ENCODE results near the gene CAB39L. TPM values are rescaled to one million over a fixed set of nuclear protein-coding genes. Genes with fewer than 3 reads are reported as not detected.

Gene CAB39L
- total and polyA plus RNA-seq, 2 experiments from 2014 or later = 6.1 to 7.3 TPM

DNA sequence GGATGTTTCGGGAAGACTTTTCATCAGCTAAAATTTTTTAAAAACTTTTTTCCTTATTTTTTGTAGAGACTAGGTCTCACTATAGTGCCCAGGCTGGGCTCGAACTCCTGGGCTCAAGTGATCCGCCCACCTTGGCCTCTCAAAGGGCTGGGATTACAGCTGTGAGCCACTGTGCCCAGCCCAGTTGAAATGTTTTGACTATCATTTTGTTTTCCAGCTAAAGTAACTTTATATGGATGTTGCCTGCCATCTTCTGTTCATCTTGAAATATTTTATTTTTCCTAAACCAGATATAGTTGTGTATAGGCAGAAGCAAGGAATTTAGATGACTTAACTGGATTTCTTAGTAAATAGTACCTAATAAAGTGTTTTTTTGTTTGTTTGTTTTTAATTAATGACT, 7.0 kb downstream of the CAB39L start:
- in situ Hi-C loops (cut with MboI) = no loop called here
- Histone ChIP-seq H3F3A (ENCODE audit: insufficient read depth) (0 out of 2 replicates have a peak, but pooled peaks cover 3% of the 10 kb centered on the region), H3K79me2 (ENCODE audit: insufficient read depth) (no peaks in the 10 kb centered on the region), H4K20me1 (ENCODE audit: insufficient read depth) (no peaks in the 10 kb centered on the region), H3K27ac (peak overlapping the region; percentile 34), H3K36me3 (ENCODE audit: low read depth) (peaks cover 7% of the 10 kb centered on the region; the same call in 1 of the 2 replicates), H3K4me3 (no peak overlapping the region), H3K9ac (peak overlapping the region; percentile 31; the same call in 1 of the 2 replicates), H3K9me2 (ENCODE audit: insufficient read depth) (no peaks in the 10 kb centered on the region), H2AFZ (peak overlapping the region; percentile 61; the same call in 1 of the 2 replicates), H3K9me3 (ENCODE audit: low read depth) (no peaks in the 10 kb centered on the region), H3K4me2 (ENCODE audit: unreplicated experiment) (no peak overlapping the region), H3K27me3 (replicated peaks; ENCODE audit: insufficient read depth) (no peaks in the 10 kb centered on the region), H3K4me1 (ENCODE audit: insufficient read depth) (peaks cover 10% of the 10 kb centered on the region)
- WGBS, 2 experiments (ENCODE audit: low coverage in 1 of 2, low lambda C conversion rate in 2 of 2, missing lambda C conversion rate in 2 of 2) = 36 to 37% methylated on average over 3 of the region's 3 CpGs
- DNase-seq = peak; percentile 76
- no peak for TF ChIP-seq EZH2 (IDR thresholded peaks at IDR 0.05; ENCODE audit: insufficient read depth, poor library complexity, severe bottlenecking)
- no peak for TF ChIP-seq EZH2phosphoT487 (IDR thresholded peaks at IDR 0.05; ENCODE audit: insufficient read depth, low read depth)

DNA sequence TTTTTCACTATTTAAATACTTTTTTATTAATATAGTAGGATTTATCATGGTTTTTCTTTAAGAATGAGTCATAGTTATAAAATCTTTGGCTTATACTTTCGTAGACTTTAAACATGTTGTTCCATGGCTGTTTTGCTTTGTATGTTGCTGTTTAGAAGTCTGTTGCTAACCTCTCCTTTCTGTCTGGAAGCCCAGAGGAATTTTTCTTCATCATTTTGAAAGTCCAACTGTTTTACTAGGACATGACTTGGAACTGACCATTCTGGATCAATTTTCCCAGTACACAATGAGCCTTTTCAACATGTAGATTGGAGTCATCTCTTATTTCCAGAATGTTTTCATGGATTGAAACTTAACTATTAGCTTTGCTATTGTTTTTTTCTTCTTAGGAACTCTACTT, 7.9 kb downstream of the CAB39L start:
- peak overlapping the region; percentile 61; the same call in 1 of the 2 replicates for H2AFZ ChIP-seq
- in situ Hi-C loops (cut with MboI) = no loop called here
- DNase-seq = peak; percentile 62
- 0 out of 2 replicates have a peak, but pooled peaks cover 3% of the 10 kb centered on the region for H3F3A ChIP-seq (ENCODE audit: insufficient read depth)
- H4K20me1 ChIP-seq (ENCODE audit: insufficient read depth) = no peaks in the 10 kb centered on the region
- TF ChIP-seq EZH2phosphoT487 (IDR thresholded peaks at IDR 0.05; ENCODE audit: insufficient read depth, low read depth) = no peak
- TF ChIP-seq EZH2 (IDR thresholded peaks at IDR 0.05; ENCODE audit: insufficient read depth, poor library complexity, severe bottlenecking) = no peak
- H3K4me3 ChIP-seq = no peak overlapping the region
- no peaks in the 10 kb centered on the region for H3K9me3 ChIP-seq (ENCODE audit: low read depth)
- H3K9ac ChIP-seq = peak overlapping the region; percentile 31
- no peaks in the 10 kb centered on the region for H3K9me2 ChIP-seq (ENCODE audit: insufficient read depth)
- peak overlapping the region; percentile 34 for H3K27ac ChIP-seq
- H3K4me2 ChIP-seq (ENCODE audit: unreplicated experiment) = peak overlapping the region; percentile 38
- H3K79me2 ChIP-seq (ENCODE audit: insufficient read depth) = no peaks in the 10 kb centered on the region
- peaks cover 2% of the 10 kb centered on the region; the same call in 1 of the 2 replicates for H3K36me3 ChIP-seq (ENCODE audit: low read depth)
- no peaks in the 10 kb centered on the region for H3K27me3 ChIP-seq (replicated peaks; ENCODE audit: insufficient read depth)
- peaks cover 10% of the 10 kb centered on the region for H3K4me1 ChIP-seq (ENCODE audit: insufficient read depth)
- WGBS, 2 experiments (ENCODE audit: low coverage in 1 of 2, low lambda C conversion rate in 2 of 2, missing lambda C conversion rate in 2 of 2) = 40 to 51% methylated on average over 1 of the region's 1 CpG

DNA sequence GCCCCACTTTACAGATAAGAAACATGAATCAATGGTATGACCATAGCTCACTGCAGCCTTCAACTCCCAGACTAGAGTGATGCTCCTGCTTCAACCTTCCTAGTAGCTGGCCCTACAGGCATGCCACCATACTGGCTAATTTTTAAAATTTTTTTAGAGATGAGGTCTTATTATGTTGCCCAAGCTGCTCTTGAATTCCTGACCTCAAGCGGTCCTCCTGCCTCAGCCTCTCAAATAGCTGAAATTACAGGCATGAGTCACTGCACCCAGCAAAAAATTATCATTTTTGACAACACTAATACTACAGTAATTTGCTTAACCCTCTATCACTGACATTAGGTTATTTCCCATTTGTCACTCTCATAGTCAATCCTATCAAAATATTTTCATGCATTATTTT, 14.7 kb downstream of the CAB39L start:
- Histone ChIP-seq H3K9me3 (ENCODE audit: low read depth) (no peaks in the 10 kb centered on the region), H3K36me3 (ENCODE audit: low read depth) (peaks cover 2% of the 10 kb centered on the region; the same call in 1 of the 2 replicates), H3K4me2 (ENCODE audit: unreplicated experiment) (no peak overlapping the region), H3K9ac (no peak overlapping the region), H3K79me2 (ENCODE audit: insufficient read depth) (no peaks in the 10 kb centered on the region), H4K20me1 (ENCODE audit: insufficient read depth) (no peaks in the 10 kb centered on the region), H3K27ac (no peak overlapping the region), H3K9me2 (ENCODE audit: insufficient read depth) (no peaks in the 10 kb centered on the region), H3K4me3 (no peak overlapping the region), H3K4me1 (ENCODE audit: insufficient read depth) (0 out of 2 replicates have a peak, but pooled peaks cover 5% of the 10 kb centered on the region), H3F3A (ENCODE audit: insufficient read depth) (peaks cover 4% of the 10 kb centered on the region; the same call in 1 of the 2 replicates), H3K27me3 (replicated peaks; ENCODE audit: insufficient read depth) (no peaks in the 10 kb centered on the region), H2AFZ (no peak overlapping the region)
- TF ChIP-seq EZH2phosphoT487 (IDR thresholded peaks at IDR 0.05; ENCODE audit: insufficient read depth, low read depth) (no peak), EZH2 (IDR thresholded peaks at IDR 0.05; ENCODE audit: insufficient read depth, poor library complexity, severe bottlenecking) (no peak)
- DNase-seq = no peak
- WGBS, 2 experiments (ENCODE audit: low coverage in 1 of 2, low lambda C conversion rate in 2 of 2, missing lambda C conversion rate in 2 of 2) = 65 to 76% methylated on average over 1 of the region's 1 CpG
- in situ Hi-C loops (cut with MboI) = no loop called here

DNA sequence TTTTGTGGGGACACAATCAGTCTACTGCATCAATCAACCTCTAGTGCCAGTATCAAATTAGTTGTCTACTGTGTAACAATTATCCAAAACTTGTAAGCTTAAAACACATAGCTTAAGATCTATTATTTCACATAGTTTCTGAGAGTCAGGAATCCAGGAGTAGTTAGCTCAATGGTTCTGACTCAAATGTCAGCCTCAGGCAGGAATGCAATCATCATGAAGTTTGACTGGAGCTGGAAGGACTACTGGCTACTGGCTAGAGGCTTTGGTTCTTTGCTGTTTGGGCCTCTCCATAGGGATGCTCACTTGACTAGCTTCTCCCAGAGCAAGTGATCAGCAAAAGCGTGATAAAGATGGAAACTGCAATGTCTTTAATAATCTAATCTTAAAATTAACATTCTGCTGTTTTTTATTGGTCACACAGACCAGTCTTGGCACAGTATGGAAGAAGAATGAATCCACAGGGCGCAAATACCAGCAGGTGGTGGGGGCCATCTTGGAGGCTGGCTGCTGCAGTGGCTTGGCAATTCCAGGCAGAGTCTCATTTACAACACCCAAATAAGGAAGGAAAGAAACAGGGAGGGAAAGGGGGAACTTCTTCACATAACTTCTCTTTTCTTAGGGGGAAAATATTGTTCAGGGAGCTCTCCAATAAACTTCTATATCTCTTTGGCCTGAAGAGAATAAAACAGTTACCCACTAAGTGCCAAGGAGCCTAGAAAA, 15.7 kb downstream of the CAB39L start:
- 98 to 100% methylated on average over 2 of the region's 2 CpGs for WGBS, 2 experiments (ENCODE audit: low coverage in 1 of 2, low lambda C conversion rate in 2 of 2, missing lambda C conversion rate in 2 of 2)
- peak; percentile 26 for DNase-seq
- in situ Hi-C loops (cut with MboI) = no loop called here

More for the DNA sequence above, 15.7 kb downstream of the CAB39L start:
- H3K9ac ChIP-seq = no peak overlapping the region
- no peaks in the 10 kb centered on the region for H3K9me2 ChIP-seq (ENCODE audit: insufficient read depth)
- no peak for TF ChIP-seq EZH2phosphoT487 (IDR thresholded peaks at IDR 0.05; ENCODE audit: insufficient read depth, low read depth)
- TF ChIP-seq EZH2 (IDR thresholded peaks at IDR 0.05; ENCODE audit: insufficient read depth, poor library complexity, severe bottlenecking) = no peak
- 0 out of 2 replicates have a peak overlapping the region, but pooled peaks have one; percentile 22 for H2AFZ ChIP-seq
- peaks cover 2% of the 10 kb centered on the region; the same call in 1 of the 2 replicates for H3K36me3 ChIP-seq (ENCODE audit: low read depth)
- H3K79me2 ChIP-seq (ENCODE audit: insufficient read depth) = no peaks in the 10 kb centered on the region
- H3K27ac ChIP-seq = no peak overlapping the region
- no peaks in the 10 kb centered on the region for H3K27me3 ChIP-seq (replicated peaks; ENCODE audit: insufficient read depth)
- peaks cover 4% of the 10 kb centered on the region; the same call in 1 of the 2 replicates for H3F3A ChIP-seq (ENCODE audit: insufficient read depth)
- H4K20me1 ChIP-seq (ENCODE audit: insufficient read depth) = no peaks in the 10 kb centered on the region
- H3K9me3 ChIP-seq (ENCODE audit: low read depth) = no peaks in the 10 kb centered on the region
- no peak overlapping the region for H3K4me3 ChIP-seq
- 0 out of 2 replicates have a peak, but pooled peaks cover 5% of the 10 kb centered on the region for H3K4me1 ChIP-seq (ENCODE audit: insufficient read depth)
- no peak overlapping the region for H3K4me2 ChIP-seq (ENCODE audit: unreplicated experiment)

Data from GM23248 (cell line).